Measurements from ENCODE around the gene GTPBP1.

The GTPBP1 gene

DNA sequence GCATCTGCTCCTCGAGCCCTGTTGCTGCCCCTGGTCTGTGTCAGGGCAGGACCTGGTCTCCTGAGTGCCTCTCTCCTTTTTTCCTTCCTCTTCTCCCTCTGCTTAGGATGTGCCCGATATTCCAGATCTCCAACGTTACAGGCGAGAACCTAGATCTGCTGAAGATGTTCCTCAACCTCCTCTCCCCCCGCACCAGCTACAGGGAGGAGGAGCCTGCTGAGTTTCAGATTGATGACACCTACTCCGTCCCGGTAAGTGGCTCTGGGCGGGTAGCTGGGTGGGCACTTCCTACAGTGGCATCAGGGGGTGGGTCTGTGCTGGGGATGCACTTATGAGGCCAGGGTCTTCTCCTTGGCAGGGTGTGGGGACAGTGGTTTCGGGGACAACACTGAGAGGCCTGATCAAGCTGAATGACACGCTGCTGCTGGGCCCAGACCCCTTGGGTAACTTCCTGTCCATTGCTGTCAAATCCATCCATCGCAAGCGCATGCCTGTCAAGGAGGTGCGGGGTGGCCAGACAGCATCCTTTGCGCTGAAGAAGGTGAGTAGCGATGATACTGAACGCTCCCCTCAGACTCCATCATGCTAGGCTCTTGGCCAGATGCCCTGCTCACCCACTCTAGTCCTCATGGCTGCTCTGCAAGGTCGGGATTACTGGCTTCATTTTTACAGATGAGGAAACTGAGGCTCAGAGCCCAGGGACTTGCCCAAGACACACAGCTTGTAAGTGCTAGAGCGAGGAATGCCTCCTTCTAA, 20.3 kb downstream of the GTPBP1 start:
- Mint-ChIP-seq H3K36me3 (ENCODE audit: low read depth) (peaks cover 66% of the 10 kb centered on the region), H3K4me3 (no peak overlapping the region), H3K4me1 (ENCODE audit: low read depth) (peaks cover 5% of the 10 kb centered on the region), H3K27me3 (ENCODE audit: low read depth) (no peaks in the 10 kb centered on the region), H3K27ac (no peak overlapping the region), H3K9me3 (no peaks in the 10 kb centered on the region)

DNA sequence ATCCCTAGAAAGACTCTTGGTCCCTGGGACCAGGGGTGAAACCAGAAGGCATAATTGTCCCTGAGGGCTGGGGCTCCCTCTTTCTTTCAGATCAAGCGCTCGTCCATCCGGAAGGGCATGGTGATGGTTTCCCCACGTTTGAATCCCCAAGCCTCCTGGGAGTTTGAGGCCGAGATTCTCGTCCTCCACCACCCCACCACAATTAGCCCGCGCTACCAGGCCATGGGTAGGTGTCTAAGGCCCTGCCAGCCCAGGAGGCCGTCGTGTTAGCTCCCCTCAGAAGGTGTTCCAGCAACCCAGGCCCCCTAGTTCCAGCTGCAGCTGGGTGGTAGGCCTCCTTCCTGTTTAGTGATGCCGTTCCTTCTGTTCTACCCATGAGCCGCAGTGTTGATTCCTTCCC, 21.4 kb downstream of the GTPBP1 start:
- Mint-ChIP-seq H3K36me3 (ENCODE audit: low read depth) (peaks cover 65% of the 10 kb centered on the region), H3K4me1 (ENCODE audit: low read depth) (peaks cover 2% of the 10 kb centered on the region), H3K9me3 (no peaks in the 10 kb centered on the region), H3K4me3 (no peak overlapping the region), H3K27me3 (ENCODE audit: low read depth) (no peaks in the 10 kb centered on the region), H3K27ac (no peak overlapping the region)

DNA sequence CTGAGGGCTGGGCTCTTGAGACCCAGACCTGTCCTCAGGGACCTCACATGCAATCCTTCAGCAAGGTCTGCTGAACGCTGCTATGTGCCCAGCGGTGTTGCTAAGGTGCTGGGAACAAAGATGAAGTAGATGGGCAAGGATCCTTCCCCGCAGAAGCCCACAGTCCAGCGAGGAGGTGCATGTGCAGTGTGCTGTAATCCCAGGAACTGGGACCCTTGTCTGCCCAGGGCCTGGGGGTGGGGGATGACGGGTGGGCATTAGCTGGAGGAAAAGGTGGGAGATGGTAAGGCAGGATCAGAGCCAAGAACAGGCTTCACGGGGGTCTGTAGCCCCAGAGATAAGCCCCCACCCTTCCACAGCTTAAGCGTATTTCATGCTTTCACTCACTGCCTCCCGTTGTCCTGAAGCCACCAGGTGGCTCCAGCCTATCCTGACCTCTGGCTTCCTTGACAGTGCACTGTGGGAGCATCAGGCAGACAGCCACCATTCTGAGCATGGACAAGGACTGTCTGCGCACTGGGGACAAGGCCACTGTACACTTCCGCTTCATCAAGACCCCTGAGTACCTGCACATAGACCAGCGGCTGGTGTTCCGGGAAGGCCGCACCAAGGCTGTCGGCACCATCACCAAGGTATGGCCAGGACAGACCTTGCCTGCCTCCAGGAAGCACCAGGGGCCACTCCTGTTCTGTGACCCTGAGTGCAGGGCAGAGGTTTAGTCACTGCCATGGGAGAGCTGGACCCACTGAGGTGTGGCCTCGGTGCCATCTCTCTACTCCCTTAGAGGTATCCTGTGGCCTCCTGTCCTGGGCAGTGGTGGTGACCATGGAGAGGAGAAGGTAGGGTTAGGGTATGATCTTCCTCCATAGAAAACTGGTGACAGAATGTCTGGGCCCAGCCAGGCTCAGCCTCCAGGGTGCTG, 22.0 kb downstream of the GTPBP1 start:
- Mint-ChIP-seq H3K27ac (no peak overlapping the region), H3K4me1 (ENCODE audit: low read depth) (peaks cover 2% of the 10 kb centered on the region), H3K36me3 (ENCODE audit: low read depth) (peaks cover 60% of the 10 kb centered on the region), H3K9me3 (no peaks in the 10 kb centered on the region), H3K27me3 (ENCODE audit: low read depth) (no peaks in the 10 kb centered on the region), H3K4me3 (no peak overlapping the region)

DNA sequence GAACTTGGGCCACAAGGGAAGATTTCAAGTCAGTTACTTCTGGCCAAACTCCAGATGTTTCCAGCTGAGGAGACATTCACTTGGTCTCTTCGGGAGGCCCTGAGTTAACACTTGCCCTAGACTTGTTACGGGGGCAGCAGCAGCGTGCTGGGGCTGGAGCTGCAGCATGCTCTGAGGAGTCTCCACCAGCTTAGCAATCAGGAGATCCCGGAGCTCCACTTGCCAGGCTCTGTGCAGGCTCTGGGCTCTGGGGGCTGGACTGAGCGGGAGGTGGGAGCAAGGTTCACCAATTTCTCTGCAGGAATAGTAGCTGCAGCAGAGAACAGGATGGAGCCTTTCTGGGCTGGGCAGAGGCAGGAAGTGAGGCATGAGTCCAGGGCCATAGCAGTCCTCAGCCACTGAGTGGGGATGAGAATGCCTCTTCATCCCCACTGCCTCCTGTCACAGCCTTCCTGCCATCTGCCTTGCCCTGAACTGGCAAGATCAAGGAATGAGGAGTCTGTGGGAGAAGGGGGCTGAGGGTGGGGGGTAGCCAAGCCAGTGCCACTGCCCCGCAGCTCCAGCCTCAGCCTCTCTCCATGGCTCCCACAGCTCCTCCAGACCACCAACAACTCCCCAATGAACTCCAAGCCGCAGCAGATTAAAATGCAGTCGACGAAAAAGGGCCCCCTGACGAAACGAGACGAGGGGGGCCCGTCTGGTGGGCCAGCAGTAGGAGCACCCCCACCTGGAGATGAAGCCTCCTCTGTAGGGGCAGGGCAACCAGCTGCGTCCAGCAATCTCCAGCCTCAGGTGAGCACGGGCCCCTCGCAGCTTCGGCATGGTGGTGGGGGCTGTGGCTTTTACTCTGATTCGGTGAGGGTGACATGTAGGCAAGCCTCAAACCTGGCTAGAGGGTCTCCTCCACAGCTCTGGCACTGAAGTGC, 23.4 kb downstream of the GTPBP1 start:
- H3K27me3 Mint-ChIP-seq (ENCODE audit: low read depth) = no peaks in the 10 kb centered on the region
- H3K9me3 Mint-ChIP-seq = no peaks in the 10 kb centered on the region
- no peak overlapping the region for H3K27ac Mint-ChIP-seq
- H3K4me1 Mint-ChIP-seq (ENCODE audit: low read depth) = peaks cover 7% of the 10 kb centered on the region
- peaks cover 62% of the 10 kb centered on the region for H3K36me3 Mint-ChIP-seq (ENCODE audit: low read depth)
- H3K4me3 Mint-ChIP-seq = no peak overlapping the region

DNA sequence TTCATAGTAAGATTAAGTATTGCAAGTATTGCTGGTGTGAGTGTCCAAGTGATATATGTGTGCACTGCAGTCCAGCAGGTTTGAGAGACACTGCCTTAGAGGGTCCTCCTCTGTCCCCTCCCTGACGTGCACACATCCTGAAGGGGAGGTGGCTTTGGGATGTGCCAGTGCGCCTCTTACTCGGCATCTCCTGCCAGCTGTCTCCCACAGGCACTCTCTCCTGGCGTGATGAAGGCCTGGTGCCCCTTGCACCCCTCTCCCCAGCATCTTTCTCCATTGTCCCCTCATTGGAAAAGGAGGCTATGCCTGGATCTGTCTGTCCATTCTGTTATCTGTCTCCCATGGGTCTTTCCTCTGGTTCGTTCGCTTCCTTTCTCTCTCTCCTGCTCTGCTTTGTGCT, 24.2 kb downstream of the GTPBP1 start:
- no peaks in the 10 kb centered on the region for H3K27me3 Mint-ChIP-seq (ENCODE audit: low read depth)
- H3K9me3 Mint-ChIP-seq = no peaks in the 10 kb centered on the region
- H3K36me3 Mint-ChIP-seq (ENCODE audit: low read depth) = peaks cover 62% of the 10 kb centered on the region
- H3K4me3 Mint-ChIP-seq = no peak overlapping the region
- peaks cover 10% of the 10 kb centered on the region for H3K4me1 Mint-ChIP-seq (ENCODE audit: low read depth)
- peak overlapping the region; percentile 65 for H3K27ac Mint-ChIP-seq

DNA sequence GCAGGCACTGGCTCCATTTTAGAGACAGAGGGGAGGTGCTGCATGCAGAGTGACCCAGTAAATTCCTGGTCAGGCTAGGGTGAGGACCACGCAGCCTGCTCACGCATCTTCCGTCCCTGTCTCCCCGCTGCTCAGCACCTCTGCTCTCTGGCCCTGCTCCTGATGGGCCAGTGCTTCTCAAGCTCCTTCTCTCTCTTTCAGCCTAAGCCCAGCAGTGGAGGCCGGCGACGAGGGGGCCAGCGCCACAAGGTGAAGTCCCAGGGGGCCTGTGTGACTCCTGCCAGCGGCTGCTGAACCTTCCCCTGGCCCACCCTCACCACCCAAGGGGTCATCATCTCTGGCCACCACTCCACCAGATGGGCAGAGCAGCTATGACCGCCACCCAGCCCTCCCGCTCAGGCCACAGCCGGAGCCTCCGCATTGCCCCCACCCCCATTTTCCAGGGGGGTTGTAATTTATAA, 24.7 kb downstream of the GTPBP1 start:
- H3K9me3 Mint-ChIP-seq = no peaks in the 10 kb centered on the region
- H3K4me1 Mint-ChIP-seq (ENCODE audit: low read depth) = peaks cover 14% of the 10 kb centered on the region
- peak overlapping the region; percentile 68 for H3K27ac Mint-ChIP-seq
- H3K36me3 Mint-ChIP-seq (ENCODE audit: low read depth) = peaks cover 61% of the 10 kb centered on the region
- no peaks in the 10 kb centered on the region for H3K27me3 Mint-ChIP-seq (ENCODE audit: low read depth)
- no peak overlapping the region for H3K4me3 Mint-ChIP-seq

DNA sequence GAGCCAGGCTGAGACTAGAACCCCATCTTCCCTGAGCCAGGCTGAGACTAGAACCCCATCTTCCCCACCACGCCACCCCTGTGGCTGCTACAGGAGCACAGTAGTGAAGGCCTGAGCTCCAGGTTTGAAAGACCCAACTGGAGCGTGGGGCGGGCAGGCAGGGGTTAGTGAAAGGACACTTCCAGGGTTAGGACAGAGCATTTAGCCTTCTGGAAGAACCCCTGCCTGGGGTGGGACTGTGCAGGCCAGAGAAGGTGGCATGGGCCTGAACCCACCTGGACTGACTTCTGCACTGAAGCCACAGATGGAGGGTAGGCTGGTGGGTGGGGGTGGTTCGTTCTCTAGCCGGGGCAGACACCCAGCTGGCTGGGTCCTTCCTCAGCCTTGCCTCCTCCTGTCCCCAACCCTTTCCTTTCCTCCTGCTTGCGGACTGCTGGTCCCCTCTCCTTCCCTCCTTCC, 26.0 kb downstream of the GTPBP1 start:
- Mint-ChIP-seq H3K27ac (peak overlapping the region; percentile 62), H3K4me1 (ENCODE audit: low read depth) (peaks cover 21% of the 10 kb centered on the region), H3K4me3 (no peak overlapping the region), H3K9me3 (no peaks in the 10 kb centered on the region), H3K27me3 (ENCODE audit: low read depth) (no peaks in the 10 kb centered on the region), H3K36me3 (ENCODE audit: low read depth) (peaks cover 61% of the 10 kb centered on the region)

DNA sequence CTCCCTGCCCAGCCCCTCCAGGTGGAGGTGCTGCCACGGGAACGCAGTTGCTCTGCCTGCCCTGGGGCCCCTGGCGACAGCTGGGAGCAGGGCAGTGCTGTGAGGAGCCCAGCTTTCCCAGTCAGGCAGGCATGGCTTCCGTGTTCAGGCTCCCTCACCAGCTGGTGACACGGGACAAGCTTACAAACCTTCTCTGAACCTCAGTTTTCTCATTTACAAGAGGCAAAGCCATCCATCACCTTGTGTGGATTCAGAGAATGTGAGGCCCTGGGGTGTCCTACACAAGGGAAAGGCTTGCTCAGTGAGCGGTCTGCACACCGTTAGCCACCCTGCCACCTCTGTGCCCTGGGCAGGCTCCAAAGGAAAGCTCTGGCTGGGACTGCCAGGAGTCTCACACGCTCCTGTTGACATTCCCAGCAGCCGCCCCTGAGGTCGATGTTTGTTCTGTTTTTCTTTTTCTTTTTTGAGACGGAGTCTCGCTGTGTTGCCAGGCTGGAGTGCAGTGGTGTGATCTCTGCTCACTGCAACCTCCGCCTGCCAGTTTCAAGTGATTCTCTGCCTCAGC, 26.6 kb downstream of the GTPBP1 start:
- H3K4me1 Mint-ChIP-seq (ENCODE audit: low read depth) = peaks cover 27% of the 10 kb centered on the region
- H3K27ac Mint-ChIP-seq = peak overlapping the region; percentile 62
- H3K27me3 Mint-ChIP-seq (ENCODE audit: low read depth) = no peaks in the 10 kb centered on the region
- no peak overlapping the region for H3K4me3 Mint-ChIP-seq
- H3K9me3 Mint-ChIP-seq = no peaks in the 10 kb centered on the region
- peaks cover 61% of the 10 kb centered on the region for H3K36me3 Mint-ChIP-seq (ENCODE audit: low read depth)

DNA sequence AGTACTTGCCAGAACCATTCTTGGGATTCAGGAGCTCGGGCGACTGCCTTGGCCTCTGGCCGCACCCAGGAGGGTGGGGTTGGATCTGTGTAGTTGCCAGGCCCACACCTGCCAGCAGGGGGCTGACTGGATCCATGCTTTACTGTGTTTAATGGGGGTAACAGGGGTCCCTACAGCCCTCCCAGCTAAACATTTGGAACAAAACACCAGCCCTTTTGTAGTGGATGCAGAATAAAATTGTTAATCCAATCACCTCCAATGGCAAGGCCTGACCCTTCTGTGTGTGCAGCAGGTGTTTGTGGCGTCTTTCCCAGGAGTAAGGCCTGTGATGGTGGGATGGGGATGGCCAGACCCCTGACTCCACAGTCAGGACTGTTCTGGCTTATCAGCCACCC, 27.6 kb downstream of the GTPBP1 start:
- Mint-ChIP-seq H3K36me3 (ENCODE audit: low read depth) (peaks cover 64% of the 10 kb centered on the region), H3K27ac (peak overlapping the region; percentile 78), H3K27me3 (ENCODE audit: low read depth) (no peaks in the 10 kb centered on the region), H3K4me3 (no peak overlapping the region), H3K9me3 (no peaks in the 10 kb centered on the region), H3K4me1 (ENCODE audit: low read depth) (peaks cover 35% of the 10 kb centered on the region)

DNA sequence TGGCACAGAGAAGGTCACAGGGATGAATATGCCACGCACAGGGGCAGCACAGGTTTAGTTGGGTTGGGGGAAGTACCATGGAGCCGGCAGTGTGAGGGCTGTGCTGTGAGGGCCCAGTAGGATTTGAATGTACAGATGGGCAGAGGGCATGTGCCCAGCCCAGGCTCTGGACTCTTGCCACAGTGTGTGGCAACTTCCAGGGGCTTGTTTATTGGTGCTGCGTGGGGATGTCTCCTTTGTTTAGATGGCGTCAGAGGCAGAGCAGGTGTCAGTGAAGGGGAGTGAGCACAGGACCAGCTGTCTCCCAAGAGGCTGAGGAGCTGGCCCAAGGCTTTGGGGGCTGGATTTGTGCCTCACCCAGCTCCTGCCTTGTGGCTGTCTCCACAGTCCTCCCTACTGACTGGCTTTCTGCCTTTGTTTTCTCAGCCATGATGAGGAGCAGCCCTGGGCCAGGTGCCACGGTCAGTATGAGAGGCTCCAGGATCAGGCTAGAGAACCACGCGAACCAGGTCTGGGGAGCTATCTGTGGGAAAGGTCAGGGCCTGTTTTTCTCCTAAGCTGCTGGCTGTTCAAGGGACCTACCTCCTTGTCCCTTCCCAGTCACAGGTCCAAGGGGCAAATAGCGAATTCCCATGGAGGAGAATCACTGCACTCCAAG, 28.1 kb downstream of the GTPBP1 start:
- H3K4me3 Mint-ChIP-seq = no peak overlapping the region
- H3K9me3 Mint-ChIP-seq = no peaks in the 10 kb centered on the region

DNA sequence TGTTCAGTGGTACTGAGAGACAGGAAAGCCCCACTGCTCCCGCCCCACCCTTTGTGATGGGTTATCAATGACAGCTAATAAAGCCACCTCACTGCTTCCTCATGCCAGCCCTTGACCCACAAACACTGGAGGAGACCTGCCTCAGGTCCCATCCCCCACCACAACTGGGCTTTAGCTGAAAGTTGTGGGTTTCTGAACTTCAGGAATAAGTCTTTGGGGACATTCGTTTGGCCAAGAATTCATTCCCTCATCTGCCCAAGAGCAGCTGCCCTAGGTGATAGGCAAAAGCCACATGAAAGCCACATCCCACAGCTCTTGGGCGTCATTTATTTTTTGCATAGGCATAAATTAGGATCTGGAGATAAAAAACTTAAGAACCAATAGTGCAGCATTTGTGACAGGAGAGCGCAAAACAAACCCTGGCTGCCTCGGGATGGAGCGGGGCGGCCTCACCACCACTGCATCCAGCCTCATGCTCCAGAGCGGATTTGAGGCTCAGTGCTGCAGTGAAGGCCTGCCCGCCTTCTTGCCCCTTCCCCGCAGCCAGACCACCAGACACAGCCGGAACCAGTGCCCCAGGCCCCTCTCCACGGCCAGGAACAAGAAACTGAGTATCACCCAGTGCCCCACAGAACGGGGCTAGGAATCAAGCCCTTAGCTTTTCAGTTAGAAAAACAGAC, 28.8 kb downstream of the GTPBP1 start:
- Mint-ChIP-seq H3K27me3 (ENCODE audit: low read depth) (no peaks in the 10 kb centered on the region), H3K27ac (peak overlapping the region; percentile 78), H3K4me1 (ENCODE audit: low read depth) (peaks cover 35% of the 10 kb centered on the region), H3K36me3 (ENCODE audit: low read depth) (peaks cover 56% of the 10 kb centered on the region), H3K9me3 (no peaks in the 10 kb centered on the region), H3K4me3 (no peak overlapping the region)

More for the DNA sequence above, 28.1 kb downstream of the GTPBP1 start:
- peaks cover 61% of the 10 kb centered on the region for H3K36me3 Mint-ChIP-seq (ENCODE audit: low read depth)
- peak overlapping the region; percentile 78 for H3K27ac Mint-ChIP-seq
- no peaks in the 10 kb centered on the region for H3K27me3 Mint-ChIP-seq (ENCODE audit: low read depth)
- peaks cover 35% of the 10 kb centered on the region for H3K4me1 Mint-ChIP-seq (ENCODE audit: low read depth)

DNA sequence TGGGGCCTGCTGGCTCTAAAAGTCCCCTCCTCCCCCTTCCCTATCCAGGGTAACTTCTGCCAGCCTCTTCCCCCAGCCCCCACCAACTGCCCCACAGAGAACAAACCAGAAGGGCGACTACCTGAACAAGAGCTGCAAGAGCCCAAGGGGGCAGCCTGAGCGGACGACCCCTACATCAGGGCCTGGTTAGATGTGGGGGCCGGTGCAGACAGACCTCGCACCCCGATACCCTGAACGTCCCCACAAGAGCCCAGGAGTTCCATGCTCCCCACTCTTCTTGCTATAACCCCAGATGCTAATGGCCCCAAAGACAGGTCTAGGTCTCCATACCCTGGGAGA, 29.4 kb downstream of the GTPBP1 start:
- Mint-ChIP-seq H3K9me3 (no peaks in the 10 kb centered on the region), H3K36me3 (ENCODE audit: low read depth) (peaks cover 60% of the 10 kb centered on the region), H3K27ac (peak overlapping the region; percentile 78), H3K4me1 (ENCODE audit: low read depth) (peaks cover 35% of the 10 kb centered on the region), H3K4me3 (no peak overlapping the region), H3K27me3 (ENCODE audit: low read depth) (no peaks in the 10 kb centered on the region)
